ENCODE measurements around the gene KRT6B. TPM values are rescaled to one million over a fixed set of nuclear protein-coding genes. Genes with fewer than 3 reads are reported as not detected.
A peak's percentile ranks its signal among the peaks of the same experiment; 100 is the strongest.

Gene KRT6B
- total and polyA plus RNA-seq, 2 experiments from 2014 or later, result not detected

DNA sequence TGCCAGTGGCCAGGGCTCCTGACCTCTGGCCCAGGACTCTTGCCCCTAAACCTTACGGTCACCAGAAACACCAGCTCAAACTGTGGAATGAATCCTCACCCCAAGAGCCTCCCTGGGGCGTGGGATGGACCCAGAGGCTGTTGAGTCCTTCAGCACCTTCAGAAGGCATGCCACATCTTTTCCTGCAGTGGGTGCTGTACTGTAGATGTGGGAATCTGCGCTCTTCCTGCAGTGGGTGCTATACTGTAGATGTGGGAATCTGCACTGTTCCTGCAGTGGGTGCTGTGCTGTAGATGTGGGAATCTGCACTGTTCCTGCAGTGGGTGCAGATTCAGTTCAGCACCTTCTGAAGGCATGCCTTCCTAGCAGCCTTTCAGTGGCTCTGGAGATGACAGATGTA lies 47.0 kb downstream of the KRT6B start:
- H3K27ac ChIP-seq (ENCODE audit: low read depth), result no peak overlapping the region
- DNase-seq (ENCODE audit: low spot score), result no peak
- H3K4me3 ChIP-seq, result no peak overlapping the region
- H3F3A ChIP-seq (replicated peaks; ENCODE audit: low read depth), result no peaks in the 10 kb centered on the region
- no peak overlapping the region for H2AFZ ChIP-seq
- H3K27me3 ChIP-seq (ENCODE audit: insufficient read depth), result no peaks in the 10 kb centered on the region
- no peak overlapping the region for H3K4me3 Mint-ChIP-seq
- no peaks in the 10 kb centered on the region for H3K79me2 ChIP-seq (replicated peaks; ENCODE audit: insufficient read depth)
- peaks cover 2% of the 10 kb centered on the region for H3K27me3 Mint-ChIP-seq (ENCODE audit: insufficient read depth, low read depth, poor library complexity)
- no peaks in the 10 kb centered on the region for H4K20me1 ChIP-seq (replicated peaks; ENCODE audit: insufficient read depth)
- H3K4me1 ChIP-seq (ENCODE audit: insufficient read depth), result no peaks in the 10 kb centered on the region
- no peaks in the 10 kb centered on the region for H3K9me2 ChIP-seq (ENCODE audit: insufficient read depth)
- no peak overlapping the region for H3K4me2 ChIP-seq
- no peak overlapping the region for H3K27ac Mint-ChIP-seq
- no peak for TF ChIP-seq EZH2 (IDR thresholded peaks at IDR 0.05; ENCODE audit: low read depth, unreplicated experiment)
- TF ChIP-seq ZNF331 (CRISPR knock-in tag; IDR thresholded peaks at IDR 0.05; ENCODE audit: low read depth), result no peak
- TF ChIP-seq EZH2phosphoT487 (IDR thresholded peaks at IDR 0.05; ENCODE audit: unreplicated experiment), result no peak
- TF ChIP-seq, protein P1, sequence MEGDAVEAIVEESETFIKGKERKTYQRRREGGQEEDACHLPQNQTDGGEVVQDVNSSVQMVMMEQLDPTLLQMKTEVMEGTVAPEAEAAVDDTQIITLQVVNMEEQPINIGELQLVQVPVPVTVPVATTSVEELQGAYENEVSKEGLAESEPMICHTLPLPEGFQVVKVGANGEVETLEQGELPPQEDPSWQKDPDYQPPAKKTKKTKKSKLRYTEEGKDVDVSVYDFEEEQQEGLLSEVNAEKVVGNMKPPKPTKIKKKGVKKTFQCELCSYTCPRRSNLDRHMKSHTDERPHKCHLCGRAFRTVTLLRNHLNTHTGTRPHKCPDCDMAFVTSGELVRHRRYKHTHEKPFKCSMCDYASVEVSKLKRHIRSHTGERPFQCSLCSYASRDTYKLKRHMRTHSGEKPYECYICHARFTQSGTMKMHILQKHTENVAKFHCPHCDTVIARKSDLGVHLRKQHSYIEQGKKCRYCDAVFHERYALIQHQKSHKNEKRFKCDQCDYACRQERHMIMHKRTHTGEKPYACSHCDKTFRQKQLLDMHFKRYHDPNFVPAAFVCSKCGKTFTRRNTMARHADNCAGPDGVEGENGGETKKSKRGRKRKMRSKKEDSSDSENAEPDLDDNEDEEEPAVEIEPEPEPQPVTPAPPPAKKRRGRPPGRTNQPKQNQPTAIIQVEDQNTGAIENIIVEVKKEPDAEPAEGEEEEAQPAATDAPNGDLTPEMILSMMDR (conservative IDR thresholded peaks at IDR 0.05; ENCODE audit: low read depth in 2 of 2), result 0 out of 4 replicates have a peak, but pooled peaks of 1 of the 2 experiments have one; percentile 15
- TF ChIP-seq CREB1 (CRISPR knock-in tag; IDR thresholded peaks at IDR 0.05; ENCODE audit: low read depth), result no peak
- TF ChIP-seq STAT1 (IDR thresholded peaks at IDR 0.05; ENCODE audit: unreplicated experiment), result no peak
- no peaks in the 10 kb centered on the region for H3K36me3 ChIP-seq (ENCODE audit: insufficient read depth)
- peaks cover 10% of the 10 kb centered on the region for H3K4me1 Mint-ChIP-seq
- H3K36me3 Mint-ChIP-seq (ENCODE audit: low read depth), result peaks cover 7% of the 10 kb centered on the region
- H3K9me3 Mint-ChIP-seq, result peaks cover 18% of the 10 kb centered on the region
- ATAC-seq, result no peak

DNA sequence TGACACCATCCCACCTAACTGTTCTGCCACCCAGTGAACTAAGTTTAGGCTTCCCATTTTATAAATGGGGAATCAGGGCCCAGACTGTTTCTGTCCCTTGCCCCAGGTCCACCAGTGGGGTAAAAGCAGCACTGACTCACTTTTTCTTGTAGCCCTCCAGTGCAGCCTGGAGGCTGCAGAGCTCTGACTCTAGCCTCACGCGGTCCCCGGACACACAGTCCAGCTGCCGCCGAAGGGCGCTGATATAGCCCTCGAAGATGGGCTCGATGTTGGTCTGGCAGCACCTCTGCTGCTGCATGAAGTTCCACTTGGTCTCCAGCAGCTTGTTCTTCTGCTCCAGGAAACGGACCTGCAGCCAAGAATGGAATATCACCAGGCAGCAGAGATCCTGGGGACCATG lies 48.4 kb downstream of the KRT6B start:
- Mint-ChIP-seq H3K36me3 (ENCODE audit: low read depth) (peaks cover 5% of the 10 kb centered on the region), H3K4me1 (peaks cover 10% of the 10 kb centered on the region), H3K9me3 (peaks cover 11% of the 10 kb centered on the region), H3K27me3 (ENCODE audit: insufficient read depth, low read depth, poor library complexity) (no peaks in the 10 kb centered on the region), H3K4me3 (no peak overlapping the region), H3K27ac (no peak overlapping the region)
- no peaks in the 10 kb centered on the region for H3K27me3 ChIP-seq (ENCODE audit: insufficient read depth)
- H3K4me2 ChIP-seq, result no peak overlapping the region
- peak overlapping the region; percentile 4; the same call in 1 of the 2 replicates for H2AFZ ChIP-seq
- no peak overlapping the region for H3K27ac ChIP-seq (ENCODE audit: low read depth)
- H3K36me3 ChIP-seq (ENCODE audit: insufficient read depth), result no peaks in the 10 kb centered on the region
- no peaks in the 10 kb centered on the region for H4K20me1 ChIP-seq (replicated peaks; ENCODE audit: insufficient read depth)
- H3K9me2 ChIP-seq (ENCODE audit: insufficient read depth), result no peaks in the 10 kb centered on the region
- H3K4me1 ChIP-seq (ENCODE audit: insufficient read depth), result no peaks in the 10 kb centered on the region
- no peak overlapping the region for H3K4me3 ChIP-seq
- H3K79me2 ChIP-seq (replicated peaks; ENCODE audit: insufficient read depth), result no peaks in the 10 kb centered on the region
- ATAC-seq, result no peak
- H3F3A ChIP-seq (replicated peaks; ENCODE audit: low read depth), result no peaks in the 10 kb centered on the region
- no peak for DNase-seq (ENCODE audit: low spot score)
- TF ChIP-seq, protein P2, sequence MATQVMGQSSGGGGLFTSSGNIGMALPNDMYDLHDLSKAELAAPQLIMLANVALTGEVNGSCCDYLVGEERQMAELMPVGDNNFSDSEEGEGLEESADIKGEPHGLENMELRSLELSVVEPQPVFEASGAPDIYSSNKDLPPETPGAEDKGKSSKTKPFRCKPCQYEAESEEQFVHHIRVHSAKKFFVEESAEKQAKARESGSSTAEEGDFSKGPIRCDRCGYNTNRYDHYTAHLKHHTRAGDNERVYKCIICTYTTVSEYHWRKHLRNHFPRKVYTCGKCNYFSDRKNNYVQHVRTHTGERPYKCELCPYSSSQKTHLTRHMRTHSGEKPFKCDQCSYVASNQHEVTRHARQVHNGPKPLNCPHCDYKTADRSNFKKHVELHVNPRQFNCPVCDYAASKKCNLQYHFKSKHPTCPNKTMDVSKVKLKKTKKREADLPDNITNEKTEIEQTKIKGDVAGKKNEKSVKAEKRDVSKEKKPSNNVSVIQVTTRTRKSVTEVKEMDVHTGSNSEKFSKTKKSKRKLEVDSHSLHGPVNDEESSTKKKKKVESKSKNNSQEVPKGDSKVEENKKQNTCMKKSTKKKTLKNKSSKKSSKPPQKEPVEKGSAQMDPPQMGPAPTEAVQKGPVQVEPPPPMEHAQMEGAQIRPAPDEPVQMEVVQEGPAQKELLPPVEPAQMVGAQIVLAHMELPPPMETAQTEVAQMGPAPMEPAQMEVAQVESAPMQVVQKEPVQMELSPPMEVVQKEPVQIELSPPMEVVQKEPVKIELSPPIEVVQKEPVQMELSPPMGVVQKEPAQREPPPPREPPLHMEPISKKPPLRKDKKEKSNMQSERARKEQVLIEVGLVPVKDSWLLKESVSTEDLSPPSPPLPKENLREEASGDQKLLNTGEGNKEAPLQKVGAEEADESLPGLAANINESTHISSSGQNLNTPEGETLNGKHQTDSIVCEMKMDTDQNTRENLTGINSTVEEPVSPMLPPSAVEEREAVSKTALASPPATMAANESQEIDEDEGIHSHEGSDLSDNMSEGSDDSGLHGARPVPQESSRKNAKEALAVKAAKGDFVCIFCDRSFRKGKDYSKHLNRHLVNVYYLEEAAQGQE (IDR thresholded peaks at IDR 0.05; ENCODE audit: unreplicated experiment), result no peak
- TF ChIP-seq JUNB (IDR thresholded peaks at IDR 0.05; ENCODE audit: unreplicated experiment) (no peak), POLR2AphosphoS5 (IDR thresholded peaks at IDR 0.05; ENCODE audit: low read depth) (no peak), EZH2 (IDR thresholded peaks at IDR 0.05; ENCODE audit: low read depth, unreplicated experiment) (no peak), ZNF114 (CRISPR knock-in tag; IDR thresholded peaks at IDR 0.05) (no peak), CREB1 (CRISPR knock-in tag; IDR thresholded peaks at IDR 0.05; ENCODE audit: low read depth) (no peak), ZNF331 (CRISPR knock-in tag; IDR thresholded peaks at IDR 0.05; ENCODE audit: low read depth) (no peak), EZH2phosphoT487 (IDR thresholded peaks at IDR 0.05; ENCODE audit: unreplicated experiment) (no peak), STAT1 (IDR thresholded peaks at IDR 0.05; ENCODE audit: unreplicated experiment) (no peak)
